Measurements from ENCODE around the gene COG6.

DNA sequence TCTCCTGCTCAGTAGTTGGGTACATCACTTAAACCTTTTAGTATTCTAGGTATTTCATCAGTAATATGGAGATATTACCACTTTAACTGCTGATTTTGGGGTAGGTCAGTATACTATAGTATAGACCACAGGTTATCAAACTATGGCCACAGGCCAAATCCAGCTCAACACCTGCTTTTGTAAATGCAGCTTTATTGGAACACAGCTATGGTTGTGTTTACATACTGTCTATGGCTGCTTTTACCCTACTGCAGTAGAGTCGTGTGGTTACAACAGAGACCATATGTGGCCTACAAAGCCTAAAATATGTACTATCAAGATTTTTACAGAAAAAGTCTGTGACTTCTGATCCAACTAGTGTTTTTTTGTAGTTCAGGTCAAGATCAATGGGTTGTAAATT, 10.3 kb downstream of the COG6 start:
- TF ChIP-seq POLR2A (IDR thresholded peaks at IDR 0.05): no peak
- TF ChIP-seq, protein P1, sequence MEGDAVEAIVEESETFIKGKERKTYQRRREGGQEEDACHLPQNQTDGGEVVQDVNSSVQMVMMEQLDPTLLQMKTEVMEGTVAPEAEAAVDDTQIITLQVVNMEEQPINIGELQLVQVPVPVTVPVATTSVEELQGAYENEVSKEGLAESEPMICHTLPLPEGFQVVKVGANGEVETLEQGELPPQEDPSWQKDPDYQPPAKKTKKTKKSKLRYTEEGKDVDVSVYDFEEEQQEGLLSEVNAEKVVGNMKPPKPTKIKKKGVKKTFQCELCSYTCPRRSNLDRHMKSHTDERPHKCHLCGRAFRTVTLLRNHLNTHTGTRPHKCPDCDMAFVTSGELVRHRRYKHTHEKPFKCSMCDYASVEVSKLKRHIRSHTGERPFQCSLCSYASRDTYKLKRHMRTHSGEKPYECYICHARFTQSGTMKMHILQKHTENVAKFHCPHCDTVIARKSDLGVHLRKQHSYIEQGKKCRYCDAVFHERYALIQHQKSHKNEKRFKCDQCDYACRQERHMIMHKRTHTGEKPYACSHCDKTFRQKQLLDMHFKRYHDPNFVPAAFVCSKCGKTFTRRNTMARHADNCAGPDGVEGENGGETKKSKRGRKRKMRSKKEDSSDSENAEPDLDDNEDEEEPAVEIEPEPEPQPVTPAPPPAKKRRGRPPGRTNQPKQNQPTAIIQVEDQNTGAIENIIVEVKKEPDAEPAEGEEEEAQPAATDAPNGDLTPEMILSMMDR (IDR thresholded peaks at IDR 0.05): no peak

Data from tibial nerve (tissue), 3 donors.